IPS-18a (cell line): ENCODE measurements around the gene EDDM13.
"Not testable (repeated sequence)": the region's sequence is repeated elsewhere in the genome, so short reads cannot be mapped to it uniquely, and the experiment has no call there.

Experiments used
- H3K27ac ChIP-seq: one replicate; pipeline ENCODE4 v1.5.1; 2013; ENCODE audit warnings: low read length
- H3K27me3 ChIP-seq: one replicate; pipeline ENCODE4 v1.6.1; 2013; ENCODE audit warnings: mild to moderate bottlenecking, low read length; ENCODE audit not compliant: control insufficient read depth, insufficient read depth
- H3K36me3 ChIP-seq: one replicate; pipeline ENCODE4 v1.6.1; 2013; ENCODE audit warnings: low read depth, low read length; ENCODE audit not compliant: control insufficient read depth
- H3K4me1 ChIP-seq: one replicate; pipeline ENCODE4 v1.6.1; 2013; ENCODE audit warnings: low read depth, low read length; ENCODE audit not compliant: control insufficient read depth
- H3K4me3 ChIP-seq: one replicate; pipeline ENCODE4 v1.5.1; 2013; ENCODE audit warnings: low read length
- H3K9ac ChIP-seq: one replicate; pipeline ENCODE4 v1.6.1; 2013; ENCODE audit warnings: mild to moderate bottlenecking, low read length, moderate library complexity
- H3K9me3 ChIP-seq: one replicate; pipeline ENCODE4 v1.6.1; 2013; ENCODE audit warnings: low read depth, low read length; ENCODE audit not compliant: control insufficient read depth

The EDDM13 gene

DNA sequence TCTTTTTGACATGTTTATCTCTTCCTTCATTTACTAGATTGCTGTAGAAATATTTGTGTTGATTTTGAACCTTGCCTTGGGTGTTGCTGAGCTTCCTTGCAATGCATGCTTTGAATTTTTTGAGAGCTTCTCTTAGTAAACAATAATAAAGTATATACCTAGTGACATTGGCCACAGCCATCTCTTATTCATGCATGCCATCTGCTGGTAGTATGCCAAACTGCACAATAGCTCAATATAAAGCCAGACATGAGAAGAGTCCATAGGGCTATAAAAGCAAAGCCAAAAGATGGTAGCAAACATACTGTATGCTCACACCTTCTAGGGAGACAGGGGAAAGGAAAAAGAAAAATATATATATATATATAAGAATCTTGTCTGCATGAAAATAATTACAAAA, 61.0 kb downstream of the EDDM13 start:
- Histone ChIP-seq H3K4me3 (no peak overlapping the region), H3K27ac (no peak overlapping the region), H3K27me3 (no peaks in the 10 kb centered on the region), H3K4me1 (no peaks in the 10 kb centered on the region), H3K9me3 (peaks cover 17% of the 10 kb centered on the region), H3K36me3 (no peaks in the 10 kb centered on the region), H3K9ac (no peak overlapping the region)

DNA sequence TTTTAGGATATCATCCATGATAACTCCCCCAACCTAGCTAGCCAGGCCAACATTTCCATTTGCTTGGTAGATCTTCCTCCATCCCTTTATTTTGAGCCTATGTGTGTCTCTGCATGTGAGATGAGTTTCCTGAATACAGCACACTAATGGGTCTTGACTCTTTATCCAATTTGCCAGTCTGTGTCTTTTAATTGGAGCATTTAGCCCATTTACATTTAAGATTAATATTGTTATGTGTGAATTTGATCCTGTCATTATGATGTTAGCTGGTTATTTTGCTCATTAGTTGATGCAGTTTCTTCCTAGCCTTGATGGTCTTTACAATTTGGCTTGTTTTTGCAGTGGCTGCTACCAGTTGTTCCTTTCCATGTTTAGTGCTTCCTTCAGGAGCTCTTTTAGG, 62.8 kb downstream of the EDDM13 start:
- H3K27me3 ChIP-seq, H3K36me3 ChIP-seq, H3K27ac ChIP-seq, H3K9ac ChIP-seq, H3K4me3 ChIP-seq, H3K4me1 ChIP-seq: not testable (repeated sequence)
- peaks cover 20% of the 10 kb centered on the region for H3K9me3 ChIP-seq

DNA sequence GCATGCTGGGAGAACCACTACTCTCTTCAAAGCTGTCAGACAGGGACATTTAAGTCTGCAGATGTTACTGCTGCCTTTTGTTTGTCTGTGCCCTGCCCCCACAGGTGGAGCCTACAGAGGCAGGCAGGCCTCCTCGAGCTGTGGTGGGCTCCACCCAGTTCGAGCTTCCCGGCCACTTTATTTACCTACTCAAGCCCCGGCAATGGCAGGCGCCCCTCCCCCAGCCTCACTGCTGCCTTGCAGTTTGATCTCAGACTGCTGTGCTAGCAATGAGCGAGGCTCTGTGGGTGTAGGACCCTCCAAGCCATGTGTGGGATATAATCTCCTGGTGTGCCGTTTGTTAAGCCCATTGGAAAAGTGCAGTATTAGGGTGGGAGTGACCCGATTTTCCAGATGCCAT, 64.5 kb downstream of the EDDM13 start:
- H3K9ac ChIP-seq, H3K27ac ChIP-seq, H3K27me3 ChIP-seq, H3K36me3 ChIP-seq, H3K4me3 ChIP-seq, H3K4me1 ChIP-seq: not testable (repeated sequence)
- H3K9me3 ChIP-seq: peaks cover 34% of the 10 kb centered on the region

DNA sequence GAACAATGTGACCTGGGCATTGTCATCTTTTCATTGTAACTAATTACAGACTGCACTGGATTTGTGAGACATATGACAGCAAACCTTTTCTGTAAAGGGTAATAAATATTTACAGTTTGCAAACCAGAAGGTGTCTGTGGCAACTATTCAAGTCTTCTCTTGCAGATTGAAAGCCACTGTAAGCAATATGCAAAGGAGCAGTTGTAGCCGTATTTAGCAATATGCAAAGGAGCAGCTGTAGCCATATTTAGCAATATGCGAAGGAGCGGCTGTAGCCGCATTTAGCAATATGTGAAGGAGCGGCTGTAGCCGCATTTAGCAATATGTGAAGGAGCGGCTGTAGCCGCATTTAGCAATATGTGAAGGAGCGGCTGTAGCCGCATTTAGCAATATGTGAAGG, 66.5 kb downstream of the EDDM13 start:
- H3K36me3 ChIP-seq, H3K27me3 ChIP-seq, H3K4me1 ChIP-seq, H3K4me3 ChIP-seq, H3K9ac ChIP-seq, H3K27ac ChIP-seq: not testable (repeated sequence)
- H3K9me3 ChIP-seq: peaks cover 41% of the 10 kb centered on the region

DNA sequence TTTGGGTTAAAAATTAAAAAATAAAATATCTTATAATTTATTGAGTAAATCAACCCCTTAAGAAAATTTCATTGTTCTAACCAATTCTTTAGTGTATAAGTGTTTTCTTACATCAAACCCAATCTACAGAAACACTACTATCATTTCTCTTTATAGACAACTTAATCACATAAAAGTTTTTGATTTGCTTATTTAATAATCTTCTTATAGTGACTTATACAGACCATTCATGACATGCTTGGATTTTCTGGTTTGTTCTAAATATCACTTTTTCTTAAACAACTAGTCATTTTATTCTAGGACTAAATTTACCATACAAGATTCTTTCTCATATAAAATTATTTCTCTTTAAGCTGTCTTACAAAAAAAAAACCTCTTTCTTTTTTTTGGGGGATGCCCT, 69.4 kb downstream of the EDDM13 start:
- Histone ChIP-seq H3K27me3 (no peaks in the 10 kb centered on the region), H3K4me3 (no peak overlapping the region), H3K4me1 (peaks cover 8% of the 10 kb centered on the region), H3K9ac (no peak overlapping the region), H3K9me3 (peaks cover 41% of the 10 kb centered on the region), H3K27ac (no peak overlapping the region), H3K36me3 (no peaks in the 10 kb centered on the region)

DNA sequence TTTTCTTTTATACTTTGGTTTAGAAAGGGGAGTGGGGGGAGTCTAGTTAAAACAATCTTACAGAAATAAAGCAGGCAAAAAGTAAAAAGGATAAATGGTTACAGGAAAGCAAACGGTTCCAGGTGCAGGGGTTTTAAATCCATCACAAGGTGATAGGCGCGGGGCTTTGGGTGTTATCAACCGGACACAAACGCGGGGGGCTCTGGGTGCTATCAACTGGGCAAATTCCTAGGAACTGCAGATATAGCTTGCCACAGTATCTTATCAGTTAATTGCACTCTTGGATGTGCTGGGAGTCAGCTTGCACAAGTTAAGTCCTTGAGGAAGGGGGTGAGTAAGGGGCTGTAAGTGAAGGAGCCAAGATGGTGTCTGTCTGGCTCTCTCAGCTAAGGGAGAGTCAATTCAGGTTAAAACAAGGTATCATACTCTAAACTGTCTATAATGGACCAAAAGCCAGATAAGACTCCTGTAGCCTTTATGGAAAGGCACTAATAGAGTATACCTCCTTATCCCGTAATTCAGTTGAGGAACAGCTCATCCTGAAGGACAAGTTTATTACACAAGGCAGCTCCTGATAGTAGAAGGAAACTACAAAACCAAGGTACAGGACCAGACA, 74.7 kb downstream of the EDDM13 start:
- Histone ChIP-seq H3K9ac (no peak overlapping the region), H3K4me1 (peaks cover 16% of the 10 kb centered on the region), H3K9me3 (peaks cover 13% of the 10 kb centered on the region), H3K4me3 (no peak overlapping the region), H3K36me3 (no peaks in the 10 kb centered on the region), H3K27me3 (no peaks in the 10 kb centered on the region), H3K27ac (no peak overlapping the region)

DNA sequence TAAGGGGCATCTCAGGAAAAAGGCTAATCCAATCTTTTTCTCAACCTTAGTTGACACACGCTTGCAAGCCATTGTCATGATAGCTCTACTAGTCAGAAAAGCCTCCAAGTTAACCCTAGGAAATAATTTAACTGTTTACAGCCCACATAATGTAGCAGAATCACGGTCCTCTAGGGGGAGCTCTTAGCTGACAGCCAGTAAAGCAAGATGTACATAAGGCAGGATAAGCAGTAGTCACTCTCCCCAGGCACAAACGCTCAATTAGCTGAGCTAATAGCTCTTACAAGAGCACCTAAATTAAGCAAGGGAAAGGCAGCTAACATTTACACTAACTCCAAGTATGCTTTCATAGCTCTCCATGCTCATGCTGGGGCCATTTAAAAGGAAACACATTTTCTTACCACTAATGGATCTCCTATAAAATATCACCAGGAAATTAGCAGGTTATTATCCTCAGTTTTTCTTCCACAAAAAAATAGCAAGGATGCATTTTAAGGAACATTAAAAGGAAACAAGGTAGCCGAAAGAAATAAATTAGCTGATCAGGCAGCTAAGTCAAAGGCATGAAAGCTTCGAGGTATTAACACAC, 75.8 kb downstream of the EDDM13 start:
- no peak overlapping the region for H3K4me3 ChIP-seq
- no peak overlapping the region for H3K27ac ChIP-seq
- no peaks in the 10 kb centered on the region for H3K27me3 ChIP-seq
- no peak overlapping the region for H3K9ac ChIP-seq
- H3K9me3 ChIP-seq: peaks cover 2% of the 10 kb centered on the region
- H3K4me1 ChIP-seq: peaks cover 16% of the 10 kb centered on the region
- H3K36me3 ChIP-seq: no peaks in the 10 kb centered on the region

DNA sequence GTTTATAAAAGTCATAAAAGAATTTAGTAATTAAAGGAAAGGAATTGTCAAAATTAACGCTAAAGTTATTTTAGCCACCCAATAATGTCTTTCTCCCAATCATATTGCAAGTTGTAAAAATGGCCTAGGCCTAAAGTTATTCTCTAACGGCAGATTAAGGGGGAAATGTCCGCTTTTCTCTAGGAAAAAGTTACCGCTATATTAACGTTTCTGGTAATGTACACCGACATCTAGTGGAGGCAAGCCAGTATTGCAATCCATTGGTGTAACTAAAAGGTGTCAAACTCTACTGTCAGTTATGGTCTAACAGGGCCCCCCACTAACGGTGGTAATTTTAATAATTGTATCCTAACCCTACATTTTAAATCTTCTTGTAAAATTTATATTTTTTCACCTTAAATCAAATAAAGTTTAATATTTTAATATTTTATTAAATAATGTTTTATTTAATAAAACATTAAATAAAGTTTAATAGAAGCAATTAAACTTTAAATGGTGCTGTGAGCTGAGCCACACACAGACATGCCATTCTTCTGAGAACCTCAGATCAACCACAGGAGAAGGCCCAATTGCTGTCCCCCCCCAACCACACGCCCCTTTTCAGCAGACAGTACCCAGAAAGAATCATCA, 78.0 kb downstream of the EDDM13 start:
- no peaks in the 10 kb centered on the region for H3K36me3 ChIP-seq
- no peaks in the 10 kb centered on the region for H3K27me3 ChIP-seq
- no peak overlapping the region for H3K9ac ChIP-seq
- H3K4me3 ChIP-seq: no peak overlapping the region
- H3K27ac ChIP-seq: no peak overlapping the region
- H3K4me1 ChIP-seq: peaks cover 15% of the 10 kb centered on the region
- H3K9me3 ChIP-seq: no peaks in the 10 kb centered on the region

DNA sequence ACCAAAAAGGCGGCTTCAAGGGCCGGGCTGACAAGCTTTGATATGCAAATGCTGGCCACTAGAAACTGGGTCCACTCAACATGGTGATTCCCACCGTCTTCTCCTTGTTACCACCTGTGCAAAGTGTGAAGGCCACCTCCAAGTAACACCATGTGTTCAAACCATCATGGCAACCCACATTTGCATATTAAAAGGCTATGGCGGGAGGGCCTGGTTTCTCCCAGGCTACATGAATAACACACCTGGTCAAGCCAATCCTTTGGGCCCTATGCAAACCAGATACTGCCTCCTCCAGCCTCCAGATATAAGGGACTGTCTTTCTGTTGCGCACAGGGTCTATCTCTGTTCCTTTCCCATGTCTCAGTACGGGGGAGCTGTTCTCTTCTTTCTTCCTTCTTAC, 78.7 kb downstream of the EDDM13 start:
- Histone ChIP-seq H3K27ac (no peak overlapping the region), H3K9me3 (no peaks in the 10 kb centered on the region), H3K36me3 (no peaks in the 10 kb centered on the region), H3K27me3 (no peaks in the 10 kb centered on the region), H3K4me3 (no peak overlapping the region), H3K9ac (no peak overlapping the region), H3K4me1 (peaks cover 8% of the 10 kb centered on the region)

DNA sequence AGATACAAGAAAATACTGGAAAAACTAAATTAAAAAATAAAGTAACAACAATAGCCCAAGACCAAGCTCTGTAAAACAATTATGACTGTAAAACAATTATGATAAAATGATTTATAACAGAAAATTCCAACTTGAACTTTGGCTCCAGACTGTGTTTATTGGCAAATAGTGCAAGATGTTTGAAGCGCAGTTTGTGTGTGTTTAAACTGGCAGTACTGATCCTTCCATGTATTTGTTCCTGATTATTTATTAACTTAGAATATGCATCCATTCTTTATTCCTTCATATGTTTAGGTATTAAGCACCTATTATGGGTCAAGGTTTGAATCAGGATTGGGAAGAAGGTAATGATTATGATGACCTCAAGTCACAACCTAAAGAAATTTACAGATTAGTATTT, 83.0 kb downstream of the EDDM13 start:
- H3K9me3 ChIP-seq: no peaks in the 10 kb centered on the region
- no peak overlapping the region for H3K9ac ChIP-seq
- peaks cover 3% of the 10 kb centered on the region for H3K4me1 ChIP-seq
- no peaks in the 10 kb centered on the region for H3K27me3 ChIP-seq
- H3K27ac ChIP-seq: no peak overlapping the region
- H3K4me3 ChIP-seq: no peak overlapping the region
- H3K36me3 ChIP-seq: no peaks in the 10 kb centered on the region

DNA sequence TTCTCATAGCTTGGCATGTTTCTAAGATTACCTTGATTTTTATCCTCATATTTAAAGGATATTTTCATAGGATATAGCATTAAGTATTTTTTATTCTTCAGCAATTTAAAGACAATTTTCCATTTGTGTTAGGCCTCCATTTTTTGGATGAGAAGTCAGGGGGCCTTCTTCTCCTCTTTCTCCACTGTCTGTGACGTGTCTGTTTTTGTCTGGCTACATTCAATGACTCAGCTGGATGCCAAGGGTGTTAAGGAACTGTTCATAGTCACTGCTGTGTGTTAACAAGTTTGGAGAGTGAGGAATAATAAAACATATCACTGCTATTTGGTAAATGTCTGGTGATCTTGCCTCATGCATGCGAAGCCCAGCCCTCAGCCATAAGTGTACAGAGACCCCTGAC, 84.4 kb downstream of the EDDM13 start:
- Histone ChIP-seq H3K27ac (no peak overlapping the region), H3K4me3 (no peak overlapping the region), H3K4me1 (no peaks in the 10 kb centered on the region), H3K27me3 (no peaks in the 10 kb centered on the region), H3K36me3 (no peaks in the 10 kb centered on the region), H3K9ac (no peak overlapping the region), H3K9me3 (peaks cover 2% of the 10 kb centered on the region)
